NT2/D1 (cell line): ENCODE results near the gene MKRN2.

Experiments
- DNase-seq: peaks from one replicate; pipeline ENCODE4 v3.0.0-alpha.2; 2011; ENCODE audit warnings: low read depth, low spot score
- H3K27me3 ChIP-seq: 2 replicates; pipeline ENCODE4 v1.6.0; 2011; ENCODE audit warnings: mild to moderate bottlenecking; ENCODE audit not compliant: insufficient read length, insufficient read depth
- H3K36me3 ChIP-seq: 2 replicates; pipeline ENCODE4 v1.6.1; 2011; ENCODE audit warnings: mild to moderate bottlenecking, low read length, mixed read lengths; ENCODE audit not compliant: insufficient read depth, insufficient read length
- H3K4me1 ChIP-seq: 2 replicates; pipeline ENCODE4 v1.5.1; 2011; ENCODE audit not compliant: insufficient read depth, insufficient read length
- H3K4me3 ChIP-seq: 2 replicates; pipeline ENCODE4 v1.5.1; 2011; ENCODE audit warnings: low read depth; ENCODE audit not compliant: insufficient read length
- H3K9ac ChIP-seq: 2 replicates; pipeline ENCODE4 v1.6.0; 2011; ENCODE audit warnings: low read depth; ENCODE audit not compliant: insufficient read length
- H3K9me3 ChIP-seq: 2 replicates; pipeline ENCODE4 v1.5.1; 2011; ENCODE audit warnings: mild to moderate bottlenecking, low read length; ENCODE audit not compliant: insufficient read depth
- SUZ12 ChIP-seq: IDR thresholded peaks from 2 replicates; pipeline ENCODE4 v1.6.1; 2011; ENCODE audit not compliant: insufficient read length, insufficient read depth; ENCODE audit errors: extremely low read depth
- YY1 ChIP-seq: IDR thresholded peaks from 2 replicates; pipeline ENCODE4 v1.6.1; 2011; ENCODE audit not compliant: insufficient read length, insufficient read depth
- ZNF274 ChIP-seq: IDR thresholded peaks from 2 replicates; pipeline ENCODE4 v1.6.1; 2011; ENCODE audit warnings: mild to moderate bottlenecking, low read depth, low read length

The MKRN2 gene

GRCh38 chr3:12611117-12611516 lies 54.2 kb downstream of the MKRN2 start:
- no peak for DNase-seq
- Histone ChIP-seq H3K4me1 (no peaks in the 10 kb centered on the region), H3K4me3 (no peak overlapping the region), H3K36me3 (peaks cover 69% of the 10 kb centered on the region), H3K27me3 (no peaks in the 10 kb centered on the region), H3K9ac (no peak overlapping the region), H3K9me3 (no peaks in the 10 kb centered on the region)
- TF ChIP-seq SUZ12, result no peak

GRCh38 chr3:12612514-12613226 lies 55.8 kb downstream of the MKRN2 start:
- Histone ChIP-seq H3K4me3 (no peak overlapping the region), H3K9ac (no peak overlapping the region), H3K4me1 (no peaks in the 10 kb centered on the region), H3K36me3 (peaks cover 73% of the 10 kb centered on the region), H3K27me3 (no peaks in the 10 kb centered on the region), H3K9me3 (no peaks in the 10 kb centered on the region)
- no peak for DNase-seq
- no peak for TF ChIP-seq ZNF274

DNA sequence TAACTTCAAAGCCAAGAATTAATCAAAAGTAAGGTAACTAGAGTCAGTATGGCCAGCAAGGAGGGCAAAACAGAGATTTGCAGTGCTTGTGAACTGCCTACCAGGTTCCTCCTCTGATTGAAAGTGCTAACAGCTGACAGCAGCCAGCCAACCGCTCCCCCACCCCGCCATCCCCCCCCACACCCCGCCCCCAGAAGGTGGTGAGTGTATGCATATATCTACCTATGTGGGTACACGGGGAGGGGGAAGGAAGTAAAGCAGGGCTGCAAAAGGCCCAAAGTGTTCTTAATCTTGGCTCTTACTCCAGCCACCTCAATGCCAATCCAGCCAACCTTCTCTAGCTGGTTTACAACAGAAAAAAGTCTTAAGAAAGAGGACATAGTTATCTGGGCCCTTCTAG lies 56.4 kb downstream of the MKRN2 start:
- peaks cover 73% of the 10 kb centered on the region for H3K36me3 ChIP-seq

GRCh38 chr3:12615266-12615665 lies 58.4 kb downstream of the MKRN2 start:
- DNase-seq, result no peak
- H3K36me3 ChIP-seq, result peaks cover 63% of the 10 kb centered on the region
- H3K4me1 ChIP-seq, result no peaks in the 10 kb centered on the region
- H3K27me3 ChIP-seq, result no peaks in the 10 kb centered on the region
- no peaks in the 10 kb centered on the region for H3K9me3 ChIP-seq
- TF ChIP-seq ZNF274, result no peak
- no peak for TF ChIP-seq YY1
- TF ChIP-seq SUZ12, result no peak
- no peak overlapping the region for H3K9ac ChIP-seq
- no peak overlapping the region for H3K4me3 ChIP-seq

More for the DNA sequence above, 56.4 kb downstream of the MKRN2 start:
- no peak for DNase-seq
- H3K4me1 ChIP-seq, result no peaks in the 10 kb centered on the region
- H3K9ac ChIP-seq, result no peak overlapping the region
- H3K27me3 ChIP-seq, result no peaks in the 10 kb centered on the region
- no peaks in the 10 kb centered on the region for H3K9me3 ChIP-seq
- TF ChIP-seq ZNF274, result no peak
- H3K4me3 ChIP-seq, result no peak overlapping the region

DNA sequence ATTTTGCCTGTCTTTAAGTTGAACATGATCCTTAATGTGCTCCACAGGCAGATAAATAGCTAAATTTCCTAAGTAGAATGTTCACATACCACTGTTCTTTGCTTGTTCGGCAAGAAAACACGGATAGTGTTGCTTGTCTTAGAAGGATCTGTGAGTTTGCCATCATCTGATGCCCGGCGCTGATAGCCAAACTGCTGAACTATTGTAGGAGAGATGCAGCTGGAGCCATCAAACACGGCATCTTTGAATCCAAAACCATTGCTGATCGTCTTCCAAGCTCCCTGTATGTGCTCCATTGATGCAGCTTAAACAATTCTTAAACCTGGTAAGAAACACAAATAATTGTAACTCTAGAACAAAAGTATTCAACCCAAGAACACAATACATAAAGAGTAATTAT lies 61.5 kb downstream of the MKRN2 start:
- no peaks in the 10 kb centered on the region for H3K9me3 ChIP-seq
- DNase-seq, result no peak
- H3K4me1 ChIP-seq, result no peaks in the 10 kb centered on the region
- H3K36me3 ChIP-seq, result peaks cover 46% of the 10 kb centered on the region
- no peaks in the 10 kb centered on the region for H3K27me3 ChIP-seq
- H3K9ac ChIP-seq, result no peak overlapping the region
- TF ChIP-seq ZNF274 (no peak), SUZ12 (no peak), YY1 (no peak)
- no peak overlapping the region for H3K4me3 ChIP-seq

GRCh38 chr3:12620305-12620704 lies 63.4 kb downstream of the MKRN2 start:
- H3K36me3 ChIP-seq, result peaks cover 31% of the 10 kb centered on the region
- no peak for DNase-seq

GRCh38 chr3:12620729-12621128 lies 63.8 kb downstream of the MKRN2 start:
- TF ChIP-seq SUZ12, result no peak
- no peak for TF ChIP-seq ZNF274
- TF ChIP-seq YY1, result no peak
- H3K9me3 ChIP-seq, result no peaks in the 10 kb centered on the region
- H3K4me1 ChIP-seq, result no peaks in the 10 kb centered on the region
- peaks cover 27% of the 10 kb centered on the region for H3K36me3 ChIP-seq
- no peak for DNase-seq
- H3K4me3 ChIP-seq, result no peak overlapping the region
- H3K9ac ChIP-seq, result no peak overlapping the region
- no peaks in the 10 kb centered on the region for H3K27me3 ChIP-seq

More at GRCh38 chr3:12620305-12620704, 63.4 kb downstream of the MKRN2 start:
- Histone ChIP-seq H3K4me1 (no peaks in the 10 kb centered on the region), H3K27me3 (no peaks in the 10 kb centered on the region), H3K4me3 (no peak overlapping the region), H3K9ac (no peak overlapping the region), H3K9me3 (no peaks in the 10 kb centered on the region)
- TF ChIP-seq ZNF274 (no peak), SUZ12 (no peak), YY1 (no peak)

- DNase-seq, result no peak
- Histone ChIP-seq H3K9ac (no peak overlapping the region), H3K27me3 (no peaks in the 10 kb centered on the region), H3K4me3 (no peak overlapping the region), H3K36me3 (peaks cover 16% of the 10 kb centered on the region), H3K9me3 (no peaks in the 10 kb centered on the region), H3K4me1 (no peaks in the 10 kb centered on the region)
- TF ChIP-seq ZNF274, result no peak
- no peak for TF ChIP-seq SUZ12
- TF ChIP-seq YY1, result no peak
Measured at GRCh38 chr3:12622335-12622734, 65.4 kb downstream of the MKRN2 start.
